Brain microvascular endothelial cell (primary cell): ENCODE measurements around the gene HIVEP3.
A peak's percentile ranks its signal among the peaks of the same experiment; 100 is the strongest.

ENCODE experiments used
- DNase-seq: peaks from one replicate; pipeline ENCODE4 v3.0.0-alpha.2; 2020
- H3K27ac ChIP-seq: fragments of 250-450 bp; sonication (Bioruptor Pico); 2 replicates; pipeline ENCODE4 v1.5.1; 2020; ENCODE audit warnings: mild to moderate bottlenecking, moderate library complexity
- H3K27me3 ChIP-seq: fragments of 250-450 bp; sonication (Bioruptor Pico); replicated peaks from 2 replicates; pipeline ENCODE4 v1.5.1; 2020; ENCODE audit warnings: mild to moderate bottlenecking
- H3K36me3 ChIP-seq: fragments of 250-450 bp; sonication (Bioruptor Pico); replicated peaks from 2 replicates; pipeline ENCODE4 v1.5.1; 2020; ENCODE audit warnings: mild to moderate bottlenecking
- H3K4me3 ChIP-seq: 2 replicates; pipeline ENCODE4 v1.5.1; 2011; ENCODE audit warnings: low read depth, mild to moderate bottlenecking, control low read depth, low read length, moderate library complexity
- CTCF ChIP-seq: IDR thresholded peaks from 2 replicates; pipeline ENCODE4 v1.5.1; 2011; ENCODE audit warnings: low read depth, mild to moderate bottlenecking, moderate library complexity, low read length, control low read depth, inconsistent platforms; ENCODE audit errors: missing control alignments
- in situ Hi-C: cut with HindIII; loops from 2 replicates; pipeline ENCODE4 v1.10.0; 2017; ENCODE audit warnings: low sequenced_read_pairs, low pct_ligation_motif_present

The HIVEP3 gene

GRCh38 chr1:41666981-41667631 lies 251.6 kb downstream of the HIVEP3 start:
- H3K27ac ChIP-seq: no peak overlapping the region
- in situ Hi-C loops: no loop called here
- H3K27me3 ChIP-seq: no peaks in the 10 kb centered on the region
- no peaks in the 10 kb centered on the region for H3K36me3 ChIP-seq
- TF ChIP-seq CTCF: no peak
- DNase-seq: no peak
- no peak overlapping the region for H3K4me3 ChIP-seq

- H3K27me3 ChIP-seq: no peaks in the 10 kb centered on the region
- in situ Hi-C loops: no loop called here
- no peak for TF ChIP-seq CTCF
These were observed 252.5 kb downstream of the HIVEP3 start for GRCh38 chr1:41665962-41666917.

GRCh38 chr1:41664861-41665640 lies 253.7 kb downstream of the HIVEP3 start:
- H3K27me3 ChIP-seq: no peaks in the 10 kb centered on the region
- no peak overlapping the region for H3K4me3 ChIP-seq
- no peak overlapping the region for H3K27ac ChIP-seq
- H3K36me3 ChIP-seq: no peaks in the 10 kb centered on the region
- DNase-seq: peak; percentile 56
- in situ Hi-C loops: no loop called here
- no peak for TF ChIP-seq CTCF

More at GRCh38 chr1:41665962-41666917, 252.5 kb downstream of the HIVEP3 start:
- H3K27ac ChIP-seq: no peak overlapping the region
- no peak for DNase-seq
- H3K36me3 ChIP-seq: no peaks in the 10 kb centered on the region
- no peak overlapping the region for H3K4me3 ChIP-seq

- no peak for DNase-seq
- no peaks in the 10 kb centered on the region for H3K36me3 ChIP-seq
- H3K27ac ChIP-seq: no peak overlapping the region
- TF ChIP-seq CTCF: no peak
- no peaks in the 10 kb centered on the region for H3K27me3 ChIP-seq
- no peak overlapping the region for H3K4me3 ChIP-seq
- in situ Hi-C loops: no loop called here
These were observed 254.9 kb downstream of the HIVEP3 start for GRCh38 chr1:41663671-41664400.

GRCh38 chr1:41662765-41663437 lies 255.8 kb downstream of the HIVEP3 start:
- no peaks in the 10 kb centered on the region for H3K36me3 ChIP-seq
- H3K27me3 ChIP-seq: no peaks in the 10 kb centered on the region
- in situ Hi-C loops: no loop called here
- TF ChIP-seq CTCF: no peak
- DNase-seq: peak; percentile 46
- H3K4me3 ChIP-seq: peak overlapping the region; percentile 51
- peak overlapping the region; percentile 76 for H3K27ac ChIP-seq
